H1 (cell line): Measurements from ENCODE around the gene MYH10. TPM values are rescaled to one million over a fixed set of nuclear protein-coding genes. Genes with fewer than 3 reads are reported as not detected.

ENCODE experiments used
- CTCF ChIA-PET: fragments of 300-600 bp; sonication (Branson Sonifier 250); formaldehyde crosslinking; loops from one replicate; lab custom pipeline; 2021; ENCODE audit not compliant: partially characterized antibody; lab: Charles Lee
- POLR2A ChIA-PET: fragments of 300-600 bp; sonication (Branson Sonifier 250); formaldehyde crosslinking; loops from one replicate; lab custom pipeline; 2021; ENCODE audit warnings: inconsistent platforms; ENCODE audit not compliant: partially characterized antibody; lab: Charles Lee
- DNase-seq, 2 experiments: peaks; one replicate each; pipeline versions ENCODE4 v3.0.0 to v3.0.0-alpha.2; 2010 to 2022; ENCODE audit warnings: low spot score in 2 of 2, low read depth in 1 of 2, mixed read lengths in 1 of 2
- FAIRE-seq: peaks from 2 replicates; lab custom pipeline; 2011; peaks lifted over from hg19 to GRCh38; lab: Jason Lieb, UNC
- H2AFZ ChIP-seq: 2 replicates; pipeline ENCODE4 v1.8.1; 2012; ENCODE audit warnings: low read length, inconsistent platforms
- H2AK5ac ChIP-seq: 2 replicates; pipeline ENCODE4 v1.6.1; 2013; ENCODE audit warnings: low read depth, low read length
- H2BK120ac ChIP-seq: replicated peaks from 2 replicates; pipeline ENCODE3; 2013; ENCODE audit warnings: low read depth, low read length, inconsistent platforms
- H2BK12ac ChIP-seq: 2 replicates; pipeline ENCODE4 v1.6.1; 2013; ENCODE audit warnings: low read depth, low read length
- H2BK15ac ChIP-seq: 2 replicates; pipeline ENCODE4 v1.6.1; 2013; ENCODE audit warnings: low read length
- H2BK20ac ChIP-seq: 2 replicates; pipeline ENCODE4 v1.6.1; 2013; ENCODE audit warnings: low read length
- H2BK5ac ChIP-seq: 2 replicates; pipeline ENCODE4 v1.6.1; 2013; ENCODE audit warnings: low read depth, low read length
- H3K14ac ChIP-seq: 2 replicates; pipeline ENCODE4 v1.6.1; 2013; ENCODE audit warnings: inconsistent platforms; ENCODE audit not compliant: insufficient read length
- H3K18ac ChIP-seq: 2 replicates; pipeline ENCODE4 v1.6.1; 2013; ENCODE audit warnings: low read length; ENCODE audit errors: extremely low read depth
- H3K23ac ChIP-seq: 2 replicates; pipeline ENCODE4 v1.6.1; 2013; ENCODE audit warnings: inconsistent platforms; ENCODE audit not compliant: insufficient read length
- H3K23me2 ChIP-seq: 2 replicates; pipeline ENCODE4 v1.6.1; 2013; ENCODE audit warnings: low read depth, low read length
- H3K27ac ChIP-seq: 2 replicates; pipeline ENCODE4 v1.6.1; 2011; ENCODE audit warnings: low read depth, low read length, inconsistent platforms
- H3K27me3 ChIP-seq, 4 experiments: replicated peaks in 1 of 4; 1 replicate in 1 of 4; 2 replicates in 3 of 4; pipeline versions ENCODE4 v1.6.1 to v1.8.1; 2011 to 2013; ENCODE audit warnings: low read length in 3 of 4, mild to moderate bottlenecking in 3 of 4, inconsistent platforms in 2 of 4, mixed read lengths in 2 of 4, moderate library complexity in 1 of 4; ENCODE audit not compliant: control insufficient read depth in 3 of 4, insufficient read depth in 3 of 4; ENCODE audit errors: extremely low read depth in 1 of 4
- H3K36me3 ChIP-seq, 4 experiments: 2 replicates each; pipeline versions ENCODE4 v1.6.1 to v1.8.1; 2011 to 2013; ENCODE audit warnings: mild to moderate bottlenecking in 4 of 4, low read length in 3 of 4, moderate library complexity in 2 of 4, control low read depth in 1 of 4, inconsistent platforms in 1 of 4; ENCODE audit not compliant: insufficient read depth in 4 of 4, control insufficient read depth in 2 of 4
- H3K4ac ChIP-seq: replicated peaks from 2 replicates; pipeline ENCODE3; 2013; ENCODE audit warnings: low read length, low read depth, mixed read lengths, inconsistent platforms; ENCODE audit not compliant: insufficient read length
- H3K4me1 ChIP-seq, 4 experiments: replicated peaks in 1 of 4; 1 replicate in 1 of 4; 2 replicates in 3 of 4; pipeline versions ENCODE4 v1.6.1 to v1.8.1; 2011 to 2013; ENCODE audit warnings: low read length in 3 of 4, inconsistent platforms in 2 of 4, mixed read lengths in 1 of 4; ENCODE audit not compliant: insufficient read depth in 4 of 4, control insufficient read depth in 3 of 4
- H3K4me2 ChIP-seq, 2 experiments: 2 replicates each; pipeline versions ENCODE4 v1.6.1 to v1.8.1; 2011 to 2013; ENCODE audit warnings: low read depth in 2 of 2, low read length in 2 of 2, control low read depth in 1 of 2, inconsistent platforms in 1 of 2, mild to moderate bottlenecking in 1 of 2; ENCODE audit not compliant: insufficient read depth in 1 of 2
- H3K4me3 ChIP-seq, 4 experiments: fragments of 200-600, 300-600 bp in 1 of 4; sonication (generic), shearing (Covaris generic), sonication (Bioruptor Twin) in 1 of 4; 2 replicates each; pipeline versions ENCODE4 v1.5.1 to v1.8.1; 2011 to 2016; ENCODE audit warnings: low read length in 4 of 4, low read depth in 3 of 4, control low read depth in 2 of 4, inconsistent platforms in 2 of 4, mild to moderate bottlenecking in 2 of 4, mixed read lengths in 1 of 4, moderate library complexity in 1 of 4; ENCODE audit not compliant: insufficient read depth in 2 of 4; ENCODE audit errors: extremely low read depth in 1 of 4
- H3K56ac ChIP-seq: replicated peaks from 2 replicates; pipeline ENCODE3; 2013; ENCODE audit warnings: low read depth, mild to moderate bottlenecking, mixed read lengths, low read length, inconsistent platforms; ENCODE audit not compliant: insufficient read length
- H3K79me1 ChIP-seq: 2 replicates; pipeline ENCODE4 v1.6.1; 2013; ENCODE audit warnings: low read depth, low read length, control low read depth
- H3K79me2 ChIP-seq, 2 experiments: 2 replicates each; pipeline versions ENCODE4 v1.6.1 to v1.8.1; 2012 to 2013; ENCODE audit warnings: low read length in 2 of 2, mild to moderate bottlenecking in 2 of 2, inconsistent platforms in 1 of 2; ENCODE audit not compliant: insufficient read depth in 2 of 2, control insufficient read depth in 1 of 2
- H3K9ac ChIP-seq, 4 experiments: replicated peaks in 1 of 4; 1 replicate in 1 of 4; 2 replicates in 3 of 4; pipeline versions ENCODE4 v1.6.1 to v1.8.1; 2011 to 2013; ENCODE audit warnings: low read depth in 3 of 4, low read length in 3 of 4, control low read depth in 2 of 4, mild to moderate bottlenecking in 2 of 4, moderate library complexity in 2 of 4, inconsistent platforms in 1 of 4; ENCODE audit errors: extremely low read depth in 1 of 4
- H3K9me3 ChIP-seq, 2 experiments: 2 replicates each; pipeline versions ENCODE4 v1.6.1 to v1.8.1; 2012 to 2013; ENCODE audit warnings: mild to moderate bottlenecking in 2 of 2, moderate library complexity in 2 of 2, control low read depth in 1 of 2, inconsistent platforms in 1 of 2, low read depth in 1 of 2, low read length in 1 of 2, mixed read lengths in 1 of 2; ENCODE audit not compliant: insufficient read depth in 2 of 2
- H4K20me1 ChIP-seq, 2 experiments: replicated peaks in 1 of 2; 2 replicates each; pipeline versions ENCODE3 to v1.8.1; 2011 to 2013; ENCODE audit warnings: inconsistent platforms in 2 of 2, low read length in 2 of 2, mild to moderate bottlenecking in 1 of 2; ENCODE audit not compliant: insufficient read depth in 2 of 2, control insufficient read depth in 1 of 2
- H4K5ac ChIP-seq: 2 replicates; pipeline ENCODE4 v1.6.1; 2013; ENCODE audit warnings: low read length, low read depth, mixed read lengths, inconsistent platforms; ENCODE audit not compliant: insufficient read length
- H4K8ac ChIP-seq: 2 replicates; pipeline ENCODE4 v1.8.0; 2013; ENCODE audit warnings: mild to moderate bottlenecking, moderate library complexity, low read length, inconsistent platforms; ENCODE audit not compliant: insufficient read depth; ENCODE audit errors: extremely low read depth
- H4K91ac ChIP-seq: replicated peaks from 2 replicates; pipeline ENCODE3; 2013; ENCODE audit warnings: low read length, mixed read lengths, inconsistent platforms; ENCODE audit not compliant: insufficient read length
- SRF ChIP-seq: IDR thresholded peaks from 2 replicates; pipeline ENCODE4 v1.6.1; 2011; ENCODE audit warnings: mild to moderate bottlenecking, low read depth, low read length, moderate library complexity
- WGBS, 2 experiments: shearing (Covaris generic) in 1 of 2; methylation state at CpG; one replicate each; pipeline versions ENCODE4 v1.1.6 to v1.1.7; 2013 to 2015; ENCODE audit warnings: low lambda C conversion rate in 2 of 2, mixed read lengths in 2 of 2, inconsistent platforms in 1 of 2, low coverage in 1 of 2, missing lambda C conversion rate in 1 of 2; ENCODE audit not compliant: insufficient replicate concordance in 2 of 2, insufficient coverage in 1 of 2, insufficient read length in 1 of 2; ENCODE audit errors: extremely low coverage in 1 of 2, missing lambda C conversion rate in 1 of 2; 5-methylcytosine and 5-hydroxymethylcytosine counted together
- polyA plus RNA-seq, 7 experiments: library from polyadenylated mRNA; depleted of rRNA in 3 of 7; stranded (reverse) in 5 of 7; unstranded in 2 of 7; fragments of >200 nt in 5 of 7; fragments of 200-250 nt in 2 of 7; gene quantifications; 1 replicate in 5 of 7; 2 replicates in 1 of 7; 4 replicates in 1 of 7; pipeline versions ENCODE4 v1.2.1 to v1.2.3, GENCODE V29; 2011 to 2013; ENCODE audit warnings: missing spikeins in 2 of 7, mixed read lengths in 2 of 7
- total RNA-seq: library from RNA; stranded (reverse); fragmentation: NEBNext Ultra II Directional; extraction: Animal tissue kit (Norgen Biotek cat#: 25700); gene quantifications from 2 replicates; pipeline ENCODE4 v1.2.1, GENCODE V29; 2021

MYH10 gene
- total and polyA plus RNA-seq, 2 of the 8 experiments (the other 6 are each of a cell fraction or from before 2014, with no cell fraction given) = 64.1 to 289 TPM

- CTCF ChIA-PET = no interaction called here
- Histone ChIP-seq H3K79me2 (no peaks in the 10 kb centered on the region), H4K5ac (no peak overlapping the region), H4K91ac (no peak overlapping the region), H2BK12ac (no peak overlapping the region), H3K9me3 (no peaks in the 10 kb centered on the region), H2BK5ac (no peak overlapping the region), H4K20me1 (peaks cover 0 to 2% of the 10 kb centered on the region in 2 experiments), H3K27ac (no peak overlapping the region), H3K14ac (no peak overlapping the region), H3K18ac (no peak overlapping the region), H2BK20ac (no peak overlapping the region), H3K79me1 (no peaks in the 10 kb centered on the region), H3K23ac (no peak overlapping the region), H3K4me1 (no peaks in the 10 kb centered on the region), H2AK5ac (no peak overlapping the region), H4K8ac (no peak overlapping the region), H3K27me3 (no peaks in the 10 kb centered on the region), H3K36me3 (peaks cover 8 to 43% (median 18%) of the 10 kb centered on the region in 4 experiments), H3K56ac (no peak overlapping the region), H2BK120ac (no peak overlapping the region), H3K4me3 (no peak overlapping the region), H3K4ac (no peak overlapping the region), H3K23me2 (no peaks in the 10 kb centered on the region), H3K9ac (no peak overlapping the region), H2BK15ac (no peak overlapping the region), H2AFZ (no peak overlapping the region), H3K4me2 (no peak overlapping the region)
- POLR2A ChIA-PET = interaction anchor here (1.1 kb wide), 1 partner anchor 18 kb away, joined by 3 read pairs; no protein-coding TSS in a partner anchor
- no peak for DNase-seq
- FAIRE-seq = no peak
- WGBS, 2 experiments = 91% methylated on average over 3 of the region's 3 CpGs; no CpG with 5 or more reads in 1 of the 2 experiments
- no peak for TF ChIP-seq SRF
Observed at GRCh38 chr17:8448310-8448709, 182.2 kb downstream of the MYH10 start.
